Breast epithelium (tissue), 4 donors: ENCODE data around the gene PRR19. TPM values are rescaled to one million over a fixed set of nuclear protein-coding genes. Genes with fewer than 3 reads are reported as not detected.

Experiments used
- DNase-seq, 2 donors: peaks; one replicate each; pipeline ENCODE4 v3.0.0-alpha.2; 2019; ENCODE audit warnings: low spot score in 2 of 2
- H3K27ac ChIP-seq, 2 donors: fragments of 200-600 bp; sonication (generic) in 1 of 2; one replicate each; pipeline ENCODE4 v1.5.1; 2016 to 2019; ENCODE audit warnings: mild to moderate bottlenecking in 1 of 2
- H3K27me3 ChIP-seq, 2 donors: fragments of 200-600 bp; sonication (generic) in 1 of 2; one replicate each; pipeline versions ENCODE4 v1.5.1 to v1.6.0; 2017 to 2019; ENCODE audit warnings: control low read depth in 1 of 2, mild to moderate bottlenecking in 1 of 2
- H3K36me3 ChIP-seq: fragments of 200-600 bp; one replicate; pipeline ENCODE4 v1.5.1; 2019
- H3K4me1 ChIP-seq, 2 donors: fragments of 200-600 bp; sonication (generic); one replicate each; pipeline ENCODE4 v1.5.1; 2016 to 2019; ENCODE audit warnings: control low read depth in 1 of 2
- H3K4me3 ChIP-seq, 3 donors: fragments of 200-600 bp; sonication (generic); 1 replicate in 2 of 3; 2 replicates in 1 of 3; pipeline ENCODE4 v1.5.1; 2016 to 2019; ENCODE audit warnings: mild to moderate bottlenecking in 3 of 3, moderate library complexity in 2 of 3
- H3K9me3 ChIP-seq, 2 donors: fragments of 200-600 bp; sonication (generic) in 1 of 2; one replicate each; pipeline ENCODE4 v1.5.1; 2016 to 2019; ENCODE audit warnings: control low read depth in 1 of 2
- CTCF ChIP-seq, 3 donors: fragments of 450-650 bp; IDR thresholded peaks; one replicate each; pipeline ENCODE4 v1.5.1; 2016 to 2017; ENCODE audit warnings: antibody characterized with exemption in 3 of 3, mild to moderate bottlenecking in 3 of 3, moderate library complexity in 3 of 3
- POLR2A ChIP-seq: fragments of 450-650 bp; IDR thresholded peaks from one replicate; pipeline ENCODE4 v1.6.1; 2016; ENCODE audit warnings: antibody characterized with exemption, mild to moderate bottlenecking, moderate library complexity
- POLR2AphosphoS5 ChIP-seq, 3 donors: sonication (generic); formaldehyde crosslinking; IDR thresholded peaks; one replicate each; pipeline ENCODE4 v1.6.1; 2017; ENCODE audit warnings: antibody characterized with exemption in 3 of 3
- intact Hi-C: fragments of 100-400 bp; cut with DNase I; formaldehyde crosslinking; loops from one replicate; pipeline ENCODE4 v1.15.1; 2023; ENCODE audit warnings: low total_unique reads
- total RNA-seq, 3 donors: library from RNA; depleted of rRNA; stranded (reverse); fragments of >200 nt; gene quantifications; one replicate each; pipeline ENCODE4 v1.1.0, GENCODE V29; 2016

The PRR19 gene
- total RNA-seq, 3 donors from 2014 or later = 0.33 to 2.6 (median 0.48) TPM

DNA sequence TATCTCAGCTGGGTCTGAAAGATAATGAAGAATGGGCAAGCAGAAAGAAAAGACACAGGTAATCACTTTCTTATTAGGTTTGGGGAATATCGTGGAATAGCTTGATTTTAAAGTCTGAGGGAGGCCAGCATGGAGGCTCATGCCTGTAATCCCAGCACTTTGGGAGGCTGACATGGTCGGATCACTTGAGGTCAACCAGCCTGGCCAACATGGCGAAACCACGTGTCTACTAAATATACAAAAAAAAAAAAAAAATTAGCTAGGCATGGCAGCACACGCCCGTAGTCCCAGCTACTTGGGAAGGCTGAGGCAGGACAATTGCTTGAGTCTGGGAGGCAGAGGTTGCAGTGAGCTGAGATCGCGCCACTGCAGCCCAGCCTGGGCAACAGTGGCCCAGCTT lies 1.9 kb downstream of the PRR19 start:
- Histone ChIP-seq H3K27ac (no peak overlapping the region), H3K9me3 (no peaks in the 10 kb centered on the region), H3K4me3 (no peak overlapping the region), H3K4me1 (peaks cover 3 to 6% of the 10 kb centered on the region in 2 donors), H3K36me3 (no peaks in the 10 kb centered on the region), H3K27me3 (no peaks in the 10 kb centered on the region)
- intact Hi-C loops = no loop called here
- TF ChIP-seq POLR2A = no peak
- TF ChIP-seq POLR2AphosphoS5 (IDR thresholded peaks at IDR 0.05) = no peak
- no peak for TF ChIP-seq CTCF (IDR thresholded peaks at IDR 0.05)
- DNase-seq = no peak

GRCh38 chr19:42306646-42307045 lies 4.7 kb downstream of the PRR19 start:
- H3K27me3 ChIP-seq = no peaks in the 10 kb centered on the region

DNA sequence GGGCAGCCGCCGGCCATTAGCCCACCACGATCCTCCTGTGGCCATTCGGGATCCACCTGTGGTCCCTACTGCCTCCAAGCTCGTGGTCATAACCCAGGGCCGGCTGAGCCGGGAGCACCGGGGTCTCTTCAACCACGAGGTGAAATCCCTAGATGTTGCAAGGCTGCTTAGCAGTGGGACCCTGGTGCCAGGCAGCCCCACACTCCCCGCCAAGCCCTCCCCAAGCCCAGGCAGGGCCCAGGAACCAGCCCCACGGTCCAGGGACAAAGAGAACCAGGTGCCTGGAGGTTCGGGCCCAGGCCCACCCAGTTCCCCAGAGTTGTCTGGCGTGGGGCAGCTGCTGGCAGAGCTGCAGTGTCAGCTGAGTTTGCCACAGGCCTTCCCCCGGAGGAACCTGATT lies 7.8 kb downstream of the PRR19 start:
- H3K4me1 ChIP-seq = no peaks in the 10 kb centered on the region
- no peak overlapping the region for H3K4me3 ChIP-seq
- H3K27me3 ChIP-seq = no peaks in the 10 kb centered on the region
- intact Hi-C loops = no loop called here
- no peak overlapping the region for H3K27ac ChIP-seq
- TF ChIP-seq POLR2A (no peak), CTCF (IDR thresholded peaks at IDR 0.05) (no peak), POLR2AphosphoS5 (IDR thresholded peaks at IDR 0.05) (no peak)
- DNase-seq = no peak
- H3K36me3 ChIP-seq = no peaks in the 10 kb centered on the region
- no peaks in the 10 kb centered on the region for H3K9me3 ChIP-seq

More at GRCh38 chr19:42306646-42307045, 4.7 kb downstream of the PRR19 start:
- Histone ChIP-seq H3K4me1 (peaks cover 3 to 6% of the 10 kb centered on the region in 2 donors), H3K36me3 (no peaks in the 10 kb centered on the region), H3K9me3 (no peaks in the 10 kb centered on the region), H3K4me3 (no peak overlapping the region), H3K27ac (no peak overlapping the region)
- TF ChIP-seq POLR2AphosphoS5 (IDR thresholded peaks at IDR 0.05) (no peak), POLR2A (no peak), CTCF (IDR thresholded peaks at IDR 0.05) (no peak)
- intact Hi-C loops = no loop called here
- DNase-seq = no peak

- no peaks in the 10 kb centered on the region for H3K27me3 ChIP-seq
- no peaks in the 10 kb centered on the region for H3K36me3 ChIP-seq
- TF ChIP-seq POLR2A = no peak
- TF ChIP-seq CTCF (IDR thresholded peaks at IDR 0.05) = no peak
- TF ChIP-seq POLR2AphosphoS5 (IDR thresholded peaks at IDR 0.05) = no peak
- H3K27ac ChIP-seq = no peak overlapping the region
- intact Hi-C loops = loop anchor here (2.0 kb wide), 1 partner anchor 65 kb away; no protein-coding TSS in a partner anchor
- no peak for DNase-seq
- H3K4me1 ChIP-seq = no peaks in the 10 kb centered on the region
- H3K9me3 ChIP-seq = no peaks in the 10 kb centered on the region
- H3K4me3 ChIP-seq = no peak overlapping the region
These were observed 9.7 kb downstream of the PRR19 start for GRCh38 chr19:42311657-42312056.

- Histone ChIP-seq H3K36me3 (no peaks in the 10 kb centered on the region), H3K4me1 (no peaks in the 10 kb centered on the region), H3K4me3 (no peak overlapping the region), H3K27ac (no peak overlapping the region), H3K9me3 (no peaks in the 10 kb centered on the region), H3K27me3 (no peaks in the 10 kb centered on the region)
- DNase-seq = no peak
- TF ChIP-seq CTCF (IDR thresholded peaks at IDR 0.05) (no peak), POLR2A (no peak), POLR2AphosphoS5 (IDR thresholded peaks at IDR 0.05) (no peak)
- intact Hi-C loops = loop anchor here (2.0 kb wide), 1 partner anchor 64 kb away; no protein-coding TSS in a partner anchor
These were observed 10.4 kb downstream of the PRR19 start for GRCh38 chr19:42312370-42312769.
